ENCODE measurements around the gene SLC25A12. TPM values are rescaled to one million over a fixed set of nuclear protein-coding genes. Genes with fewer than 3 reads are reported as not detected.
"Not testable (repeated sequence)": the region's sequence is repeated elsewhere in the genome, so short reads cannot be mapped to it uniquely, and the experiment has no call there.

SLC25A12 gene
- total RNA-seq, 1 experiment from 2014 or later: 17.8 TPM

- Mint-ChIP-seq H3K27ac (ENCODE audit: unreplicated experiment) (no peak overlapping the region), H3K4me1 (ENCODE audit: low read depth, unreplicated experiment) (no peaks in the 10 kb centered on the region), H3K4me3 (ENCODE audit: low read depth, unreplicated experiment) (no peak overlapping the region), H3K27me3 (ENCODE audit: unreplicated experiment) (no peaks in the 10 kb centered on the region), H3K9me3 (ENCODE audit: low read depth, unreplicated experiment) (no peaks in the 10 kb centered on the region), H3K36me3 (ENCODE audit: insufficient read depth, unreplicated experiment) (no peaks in the 10 kb centered on the region)
- TF ChIP-seq CTCF (IDR thresholded peaks at IDR 0.05; ENCODE audit: unreplicated experiment): no peak
- CTCF ChIA-PET: no interaction called here
- intact Hi-C loops (cut with micrococcal nuclease; ENCODE audit: unreplicated experiment): no loop called here
- BruUV-seq (replicated peaks): no TSS peak
- DNase-seq: no peak
These were observed 105.6 kb downstream of the SLC25A12 start for GRCh38 chr2:171788316-171788993.

- Mint-ChIP-seq H3K36me3 (ENCODE audit: insufficient read depth, unreplicated experiment) (no peaks in the 10 kb centered on the region), H3K27me3 (ENCODE audit: unreplicated experiment) (no peaks in the 10 kb centered on the region), H3K27ac (ENCODE audit: unreplicated experiment) (no peak overlapping the region), H3K4me3 (ENCODE audit: low read depth, unreplicated experiment) (no peak overlapping the region), H3K4me1 (ENCODE audit: low read depth, unreplicated experiment) (no peaks in the 10 kb centered on the region), H3K9me3 (ENCODE audit: low read depth, unreplicated experiment) (no peaks in the 10 kb centered on the region)
- CTCF ChIA-PET: no interaction called here
- DNase-seq: no peak
- no peak for TF ChIP-seq CTCF (IDR thresholded peaks at IDR 0.05; ENCODE audit: unreplicated experiment)
- BruUV-seq (replicated peaks): no TSS peak
- intact Hi-C loops (cut with micrococcal nuclease; ENCODE audit: unreplicated experiment): no loop called here
These were observed 106.5 kb downstream of the SLC25A12 start for GRCh38 chr2:171787333-171788072.

GRCh38 chr2:171785450-171785849 is 108.6 kb downstream of the SLC25A12 start:
- DNase-seq: no peak
- H3K4me1 Mint-ChIP-seq (ENCODE audit: low read depth, unreplicated experiment): no peaks in the 10 kb centered on the region
- H3K36me3 Mint-ChIP-seq (ENCODE audit: insufficient read depth, unreplicated experiment): no peaks in the 10 kb centered on the region
- TF ChIP-seq CTCF (IDR thresholded peaks at IDR 0.05; ENCODE audit: unreplicated experiment): no peak
- H3K27me3 Mint-ChIP-seq (ENCODE audit: unreplicated experiment): no peaks in the 10 kb centered on the region
- CTCF ChIA-PET: no interaction called here
- H3K4me3 Mint-ChIP-seq (ENCODE audit: low read depth, unreplicated experiment): no peak overlapping the region
- no TSS peak for BruUV-seq (replicated peaks)
- H3K9me3 Mint-ChIP-seq (ENCODE audit: low read depth, unreplicated experiment): no peaks in the 10 kb centered on the region
- intact Hi-C loops (cut with micrococcal nuclease; ENCODE audit: unreplicated experiment): no loop called here
- H3K27ac Mint-ChIP-seq (ENCODE audit: unreplicated experiment): no peak overlapping the region

- CTCF ChIA-PET: no interaction called here
- no peak for TF ChIP-seq CTCF (IDR thresholded peaks at IDR 0.05; ENCODE audit: unreplicated experiment)
- no peak overlapping the region for H3K4me3 Mint-ChIP-seq (ENCODE audit: low read depth, unreplicated experiment)
- intact Hi-C loops (cut with micrococcal nuclease; ENCODE audit: unreplicated experiment): no loop called here
- H3K27me3 Mint-ChIP-seq (ENCODE audit: unreplicated experiment): no peaks in the 10 kb centered on the region
- H3K36me3 Mint-ChIP-seq (ENCODE audit: insufficient read depth, unreplicated experiment): peaks cover 7% of the 10 kb centered on the region
- no peak overlapping the region for H3K27ac Mint-ChIP-seq (ENCODE audit: unreplicated experiment)
- DNase-seq: no peak
- no peaks in the 10 kb centered on the region for H3K4me1 Mint-ChIP-seq (ENCODE audit: low read depth, unreplicated experiment)
- H3K9me3 Mint-ChIP-seq (ENCODE audit: low read depth, unreplicated experiment): peaks cover 8% of the 10 kb centered on the region
- BruUV-seq (replicated peaks): no TSS peak
These were observed 115.5 kb downstream of the SLC25A12 start for GRCh38 chr2:171778515-171778914.

GRCh38 chr2:171774581-171774980 is 119.5 kb downstream of the SLC25A12 start:
- intact Hi-C loops (cut with micrococcal nuclease; ENCODE audit: unreplicated experiment); H3K36me3 Mint-ChIP-seq (ENCODE audit: insufficient read depth, unreplicated experiment); H3K4me3 Mint-ChIP-seq (ENCODE audit: low read depth, unreplicated experiment); CTCF ChIA-PET; H3K27me3 Mint-ChIP-seq (ENCODE audit: unreplicated experiment); H3K27ac Mint-ChIP-seq (ENCODE audit: unreplicated experiment); DNase-seq; H3K9me3 Mint-ChIP-seq (ENCODE audit: low read depth, unreplicated experiment); H3K4me1 Mint-ChIP-seq (ENCODE audit: low read depth, unreplicated experiment); BruUV-seq (replicated peaks): not testable (repeated sequence)

Measured in Calu3 (cell line).